Stomach (tissue), 9 donors: ENCODE data around the gene SRGN. TPM values are rescaled to one million over a fixed set of nuclear protein-coding genes. Genes with fewer than 3 reads are reported as not detected.

Experiments
- DNase-seq, 2 donors: peaks; one replicate each; pipeline versions ENCODE4 v3.0.0 to v3.0.0-alpha.2; 2013 to 2019
- H3K27ac ChIP-seq, 5 donors: fragments of 200-600 bp in 4 of 5; sonication (generic) in 4 of 5; one replicate each; pipeline ENCODE4 v1.5.1; 2013 to 2019; ENCODE audit warnings: mild to moderate bottlenecking in 1 of 5, moderate library complexity in 1 of 5
- H3K27me3 ChIP-seq, 3 donors: fragments of 200-600 bp; sonication (generic); one replicate each; pipeline ENCODE4 v1.5.1; 2017 to 2019; ENCODE audit warnings: mixed run types in 1 of 3
- H3K36me3 ChIP-seq, 4 donors: fragments of 200-600 bp; sonication (generic); 1 replicate in 3 of 4; 2 replicates in 1 of 4; pipeline ENCODE4 v1.5.1; 2016 to 2019
- H3K4me1 ChIP-seq, 4 donors: fragments of 200-600 bp; sonication (generic); one replicate each; pipeline ENCODE4 v1.5.1; 2016 to 2019
- H3K4me3 ChIP-seq, 4 donors: fragments of 200-600 bp; sonication (generic) in 3 of 4; one replicate each; pipeline ENCODE4 v1.5.1; 2016 to 2019; ENCODE audit warnings: mild to moderate bottlenecking in 1 of 4
- H3K9me3 ChIP-seq, 4 donors: fragments of 200-600 bp; sonication (generic); one replicate each; pipeline ENCODE4 v1.5.1; 2016 to 2019
- CTCF ChIP-seq, 7 experiments: fragments of 450-650 bp in 4 of 7; fragments of 200-600 bp in 3 of 7; sonication (generic) in 3 of 7; IDR thresholded peaks; one replicate each; pipeline ENCODE4 v1.5.1; 2016 to 2019; ENCODE audit warnings: antibody characterized with exemption in 7 of 7, control low read depth in 2 of 7, mild to moderate bottlenecking in 1 of 7
- EP300 ChIP-seq: sonication (generic); formaldehyde crosslinking; IDR thresholded peaks from one replicate; pipeline ENCODE4 v1.6.1; 2017; ENCODE audit warnings: antibody characterized with exemption
- POLR2A ChIP-seq, 4 donors: fragments of 450-650 bp; IDR thresholded peaks; one replicate each; pipeline ENCODE4 v1.6.1; 2016; ENCODE audit warnings: antibody characterized with exemption in 4 of 4, control low read depth in 2 of 4, mild to moderate bottlenecking in 1 of 4, moderate library complexity in 1 of 4
- POLR2AphosphoS5 ChIP-seq, 3 donors: sonication (generic); formaldehyde crosslinking; IDR thresholded peaks; one replicate each; pipeline ENCODE4 v1.6.1; 2016; ENCODE audit warnings: antibody characterized with exemption in 3 of 3
- WGBS, 5 donors: extraction: QIAGEN DNeasy Blood & Tissue Kit in 3 of 5; methylation state at CpG; one replicate each; pipeline versions ENCODE4 v1.1.5 to v1.1.7; 2013 to 2018; 5-methylcytosine and 5-hydroxymethylcytosine counted together
- intact Hi-C: fragments of 100-400 bp; cut with DNase I; formaldehyde crosslinking; loops from one replicate; pipeline ENCODE4 v1.15.1; 2023; ENCODE audit warnings: low total_unique reads
- polyA plus RNA-seq, 3 donors: library from polyadenylated mRNA; stranded (reverse); fragments of 200-250 nt; gene quantifications; one replicate each; pipeline ENCODE4 v1.2.3, GENCODE V29; 2013
- total RNA-seq, 5 donors: library from RNA; depleted of rRNA; stranded (reverse); fragments of >200 nt; gene quantifications; one replicate each; pipeline versions ENCODE4 v1.1.0 to v1.2.3, GENCODE V29; 2014 to 2016
- donor health status: healthy with polysubstance abuse.
- donor health status: Bipolar disorder and iron deficiency.
- donor health status: healthy.

Gene SRGN
- total and polyA plus RNA-seq, 8 donors, result 1.3 to 212 (median 42.9) TPM

DNA sequence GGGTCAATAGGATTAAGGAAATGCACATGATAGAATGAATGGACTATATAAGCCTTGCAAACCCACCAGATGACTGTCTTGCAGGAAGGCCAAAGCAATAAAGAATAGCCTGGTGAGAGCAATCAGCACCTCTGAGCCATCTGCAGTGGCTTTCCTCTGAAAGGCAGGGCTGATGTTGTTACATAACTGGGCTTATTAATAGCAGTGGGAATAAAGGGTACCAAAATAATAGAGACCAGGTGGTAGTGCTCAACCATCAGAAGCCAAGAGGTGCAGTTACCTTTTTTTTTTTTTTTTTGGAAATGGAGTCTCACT is 19.2 kb downstream of the SRGN start:
- H3K27me3 ChIP-seq, result no peaks in the 10 kb centered on the region
- intact Hi-C loops, result no loop called here
- no peak for TF ChIP-seq POLR2A (IDR thresholded peaks at IDR 0.05)
- TF ChIP-seq EP300, result no peak

DNA sequence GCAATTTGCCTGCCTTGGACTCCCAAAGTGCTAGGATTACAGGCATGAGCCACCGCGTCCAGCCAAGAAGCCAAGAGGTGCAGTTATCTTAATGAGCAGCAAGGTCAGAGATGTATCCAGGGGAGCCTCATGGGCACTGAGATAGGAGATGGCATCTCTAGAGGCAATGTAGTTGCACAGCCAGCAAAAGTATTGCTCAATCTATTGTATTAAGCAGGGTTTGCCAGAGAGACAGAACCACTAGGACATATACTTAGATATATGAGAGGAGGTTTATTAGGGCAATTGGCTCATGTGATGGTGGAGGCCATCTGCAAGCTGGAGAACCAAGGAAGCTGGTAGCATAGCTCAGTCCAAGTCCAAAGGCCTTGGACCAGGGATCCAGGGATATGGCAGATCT is 19.8 kb downstream of the SRGN start:
- WGBS, 5 donors, result 78 to 94% (median 91%) methylated on average over 2 of the region's 2 CpGs
- Histone ChIP-seq H3K27me3 (no peaks in the 10 kb centered on the region), H3K4me1 (no peaks in the 10 kb centered on the region), H3K27ac (no peak overlapping the region), H3K4me3 (no peak overlapping the region), H3K9me3 (no peaks in the 10 kb centered on the region), H3K36me3 (peaks cover 0 to 16% (median 9%) of the 10 kb centered on the region in 4 donors)
- TF ChIP-seq POLR2AphosphoS5 (IDR thresholded peaks at IDR 0.05) (no peak), EP300 (no peak), POLR2A (IDR thresholded peaks at IDR 0.05) (no peak), CTCF (IDR thresholded peaks at IDR 0.05) (no peak)
- intact Hi-C loops, result no loop called here
- no peak for DNase-seq

More for the DNA sequence above, 19.2 kb downstream of the SRGN start:
- Histone ChIP-seq H3K27ac (no peak overlapping the region), H3K4me3 (no peak overlapping the region), H3K4me1 (no peaks in the 10 kb centered on the region), H3K9me3 (no peaks in the 10 kb centered on the region), H3K36me3 (peaks cover 0 to 16% (median 9%) of the 10 kb centered on the region in 4 donors)
- DNase-seq, result no peak

DNA sequence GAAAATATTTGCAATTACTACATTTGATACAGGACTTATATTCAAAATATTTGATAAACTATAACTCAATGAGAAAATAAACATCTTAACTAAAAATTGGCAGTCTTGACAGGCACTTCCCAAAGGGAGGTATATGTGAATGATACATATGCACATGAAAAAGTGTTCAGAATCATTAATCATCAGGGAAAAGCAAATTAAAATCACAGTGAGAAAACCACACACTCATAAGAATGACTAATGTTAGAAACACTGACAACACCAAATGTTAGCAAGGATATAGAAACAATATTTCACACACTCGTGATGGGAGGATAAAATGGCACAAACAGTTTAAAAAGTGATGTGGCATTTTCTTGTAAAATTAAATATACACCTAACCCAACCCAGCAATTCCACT is 32.0 kb downstream of the SRGN start:
- H3K36me3 ChIP-seq, result no peaks in the 10 kb centered on the region
- no peaks in the 10 kb centered on the region for H3K9me3 ChIP-seq
- no peaks in the 10 kb centered on the region for H3K27me3 ChIP-seq
- H3K4me3 ChIP-seq, result no peak overlapping the region
- DNase-seq, result no peak
- WGBS, 5 donors, result 59 to 74% (median 69%) methylated on average over 1 of the region's 1 CpG
- TF ChIP-seq POLR2A (IDR thresholded peaks at IDR 0.05), result no peak
- no peak for TF ChIP-seq EP300
- no peak for TF ChIP-seq POLR2AphosphoS5 (IDR thresholded peaks at IDR 0.05)
- no peak for TF ChIP-seq CTCF (IDR thresholded peaks at IDR 0.05)
- H3K4me1 ChIP-seq, result peaks cover under 1 to 9% (median 4%) of the 10 kb centered on the region in 4 donors
- intact Hi-C loops, result no loop called here
- H3K27ac ChIP-seq, result no peak overlapping the region

DNA sequence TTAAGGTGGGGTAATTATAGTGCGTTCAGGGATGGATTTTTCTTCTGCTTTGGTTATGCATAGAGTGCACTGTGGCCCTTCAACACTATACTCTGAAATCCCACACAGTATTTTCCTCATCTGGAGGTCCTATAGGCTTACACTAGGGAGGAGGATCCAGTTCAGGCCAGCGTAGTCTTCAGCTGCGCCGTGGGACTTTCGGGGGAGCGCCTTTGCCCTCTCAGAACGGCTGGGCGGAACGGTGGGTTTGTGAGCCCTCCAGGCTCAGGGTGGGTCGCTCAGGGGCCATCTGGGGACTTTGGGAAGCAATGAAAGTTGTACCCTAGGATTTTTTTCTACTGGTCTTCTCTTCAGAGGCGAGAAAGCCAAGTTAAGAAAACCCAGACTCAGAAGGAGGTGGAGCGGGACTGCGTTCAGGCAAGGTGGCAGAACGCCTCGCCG is 35.4 kb downstream of the SRGN start:
- TF ChIP-seq POLR2AphosphoS5 (IDR thresholded peaks at IDR 0.05) (no peak), POLR2A (IDR thresholded peaks at IDR 0.05) (no peak), EP300 (no peak), CTCF (IDR thresholded peaks at IDR 0.05) (no peak)
- Histone ChIP-seq H3K36me3 (no peaks in the 10 kb centered on the region), H3K27ac (peak overlapping the region; percentile 91 to 99 (median 98)), H3K4me3 (peak overlapping the region; percentile 85 to 95 (median 90)), H3K27me3 (no peaks in the 10 kb centered on the region), H3K9me3 (no peaks in the 10 kb centered on the region), H3K4me1 (peaks cover 9 to 42% (median 26%) of the 10 kb centered on the region in 4 donors)
- WGBS, 5 donors, result 0 to 1% (median 1%) methylated on average over 15 to 16 of the region's 16 CpGs
- DNase-seq, result peak; percentile 58 to 88
- intact Hi-C loops, result no loop called here

GRCh38 chr10:69123747-69124562 is 36.1 kb downstream of the SRGN start, which contains the start of gene VPS26A:
TSS of gene VPS26A (plus strand) at chr10:69124178. CDS start at chr10:69124278, 100 bp downstream.
- intact Hi-C loops, result no loop called here

More at GRCh38 chr10:69123747-69124562, 36.1 kb downstream of the SRGN start, which contains the start of gene VPS26A:
- peak within 1 kb of the TSS; percentile 85 to 95 (median 90) for H3K4me3 ChIP-seq
- H3K27ac ChIP-seq, result peak within 1 kb of the TSS; percentile 97 to 99 (median 98)
- H3K9me3 ChIP-seq, result no peaks in the 10 kb centered on the region
- no peaks in the 10 kb centered on the region for H3K36me3 ChIP-seq
- no peaks in the 10 kb centered on the region for H3K27me3 ChIP-seq
- peak; percentile 99 to 100 for DNase-seq
- TF ChIP-seq EP300 (no peak), POLR2A (IDR thresholded peaks at IDR 0.05) (peak in 2 of 4 donors; percentile 86 to 92), POLR2AphosphoS5 (IDR thresholded peaks at IDR 0.05) (peak; percentile 97 to 99 (median 97))
- peaks cover 9 to 49% (median 29%) of the 10 kb centered on the region in 4 donors for H3K4me1 ChIP-seq
- WGBS, 5 donors, result 0 to 1% (median 0%) methylated on average over 42 to 82 of the region's 82 CpGs
